IPS-15b (cell line): Measurements from ENCODE around the gene OXTR.

Experiments
- H3K27me3 ChIP-seq: one replicate; pipeline ENCODE4 v1.6.1; 2013; ENCODE audit warnings: low read length; ENCODE audit not compliant: control insufficient read depth, insufficient read depth
- H3K36me3 ChIP-seq: one replicate; pipeline ENCODE4 v1.6.1; 2013; ENCODE audit warnings: low read length; ENCODE audit not compliant: control insufficient read depth, insufficient read depth
- H3K4me1 ChIP-seq: one replicate; pipeline ENCODE4 v1.6.1; 2013; ENCODE audit warnings: mild to moderate bottlenecking, low read length; ENCODE audit not compliant: control insufficient read depth, insufficient read depth
- H3K4me3 ChIP-seq: one replicate; pipeline ENCODE4 v1.5.1; 2013; ENCODE audit warnings: low read depth, low read length
- H3K9ac ChIP-seq: one replicate; pipeline ENCODE4 v1.6.1; 2013; ENCODE audit warnings: low read depth, mild to moderate bottlenecking, low read length
- H3K9me3 ChIP-seq: one replicate; pipeline ENCODE4 v1.6.1; 2013; ENCODE audit warnings: mild to moderate bottlenecking, low read length; ENCODE audit not compliant: control insufficient read depth, insufficient read depth

OXTR gene

GRCh38 chr3:8737301-8737700, 32.1 kb downstream of the OXTR start:
- no peak overlapping the region for H3K4me3 ChIP-seq
- H3K36me3 ChIP-seq = no peaks in the 10 kb centered on the region
- H3K4me1 ChIP-seq = peaks cover 15% of the 10 kb centered on the region
- no peaks in the 10 kb centered on the region for H3K27me3 ChIP-seq
- H3K9me3 ChIP-seq = no peaks in the 10 kb centered on the region
- H3K9ac ChIP-seq = no peak overlapping the region

DNA sequence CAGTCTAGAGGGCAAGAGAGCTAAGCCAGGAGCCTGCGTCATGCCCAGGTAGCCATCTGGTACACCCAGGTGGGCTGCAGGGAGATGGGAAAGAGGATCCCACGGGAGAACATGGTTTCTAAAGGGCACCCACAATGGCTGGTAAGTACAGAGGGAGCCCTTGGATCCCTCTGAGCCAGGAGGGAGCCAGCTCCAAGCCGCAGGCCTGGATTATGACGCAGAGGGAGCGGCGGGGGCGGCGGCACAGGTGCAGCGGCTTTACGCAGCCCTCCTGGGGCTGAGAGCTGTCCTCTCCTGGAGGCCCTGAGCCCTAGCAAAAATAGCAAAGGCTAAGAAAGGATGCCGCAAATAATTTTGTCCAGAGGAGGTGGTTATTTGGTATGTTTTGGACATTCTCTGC, 33.0 kb downstream of the OXTR start:
- H3K4me3 ChIP-seq = no peak overlapping the region
- no peak overlapping the region for H3K9ac ChIP-seq
- H3K9me3 ChIP-seq = no peaks in the 10 kb centered on the region
- H3K27me3 ChIP-seq = no peaks in the 10 kb centered on the region
- peaks cover 9% of the 10 kb centered on the region for H3K4me1 ChIP-seq
- H3K36me3 ChIP-seq = no peaks in the 10 kb centered on the region

DNA sequence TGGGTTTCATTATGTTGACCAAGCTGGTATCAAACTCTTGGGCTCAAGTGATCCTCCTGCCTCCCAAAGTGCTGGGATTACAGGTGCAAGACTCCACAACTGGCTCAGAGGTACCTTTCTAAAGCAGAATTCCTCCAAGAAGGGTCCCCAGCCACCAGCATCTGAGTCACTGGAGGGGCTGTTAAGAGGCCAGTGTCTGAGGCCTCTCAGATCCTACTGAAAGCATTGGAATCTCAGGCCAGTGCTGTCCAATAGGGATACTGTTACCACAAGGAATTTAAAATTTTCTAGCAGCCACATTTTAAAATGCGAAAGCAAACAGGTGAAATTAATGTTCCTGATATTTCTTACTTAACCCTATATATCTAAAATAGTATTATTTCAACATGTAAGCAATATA, 34.5 kb downstream of the OXTR start:
- H3K9ac ChIP-seq = no peak overlapping the region
- H3K4me3 ChIP-seq = no peak overlapping the region

DNA sequence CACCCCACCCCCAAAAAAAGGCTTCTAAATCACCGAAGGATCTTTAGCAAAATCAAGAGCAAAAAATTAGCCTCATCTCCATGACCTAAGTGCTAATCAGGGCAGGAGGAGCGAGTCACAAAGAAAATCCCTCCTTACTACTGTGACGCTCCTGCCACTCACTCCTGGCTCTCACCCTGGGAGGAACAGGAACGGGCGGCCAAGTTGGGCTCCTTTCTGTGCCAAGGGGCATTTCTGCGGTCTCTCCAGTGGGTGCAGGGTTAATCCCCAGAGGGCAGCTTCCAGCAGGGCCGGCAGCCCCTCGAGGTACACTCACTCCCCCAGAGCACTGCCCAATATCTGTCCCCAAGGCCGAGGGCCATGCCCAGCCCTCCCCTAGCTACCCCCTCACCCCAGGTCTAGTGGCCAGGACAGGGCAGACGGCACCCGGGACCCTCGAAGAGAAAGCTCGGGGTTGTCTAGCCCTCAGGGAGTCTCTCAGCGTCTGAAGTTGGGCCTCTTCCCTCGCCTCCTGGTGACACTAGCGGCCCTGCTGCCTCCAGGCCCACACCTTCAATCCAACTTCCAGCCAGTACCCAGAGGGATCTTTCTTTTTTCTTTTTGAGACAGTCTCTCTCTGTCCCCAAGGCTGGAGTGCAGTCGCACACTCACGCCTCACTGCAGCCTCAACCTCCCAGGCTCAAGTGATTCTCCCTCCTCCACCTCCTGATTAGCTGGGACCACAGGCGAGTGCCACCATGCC, 35.1 kb downstream of the OXTR start:
- Histone ChIP-seq H3K4me3 (no peak overlapping the region), H3K9me3 (no peaks in the 10 kb centered on the region), H3K4me1 (peaks cover 3% of the 10 kb centered on the region), H3K9ac (no peak overlapping the region), H3K27me3 (peaks cover 3% of the 10 kb centered on the region), H3K36me3 (no peaks in the 10 kb centered on the region)

More for the DNA sequence above, 34.5 kb downstream of the OXTR start:
- Histone ChIP-seq H3K9me3 (no peaks in the 10 kb centered on the region), H3K4me1 (peaks cover 3% of the 10 kb centered on the region), H3K36me3 (no peaks in the 10 kb centered on the region), H3K27me3 (peaks cover 2% of the 10 kb centered on the region)

GRCh38 chr3:8733332-8734094, 35.9 kb downstream of the OXTR start, which contains the start of gene CAV3:
Gene CAV3 (plus strand): TSS chr3:8733802. CDS start chr3:8733877, 75 bp downstream.
- Histone ChIP-seq H3K27me3 (peaks cover 3% of the 10 kb centered on the region), H3K4me3 (no peak within 1 kb of the TSS), H3K4me1 (peaks cover 3% of the 10 kb centered on the region), H3K36me3 (no peaks in the 10 kb centered on the region), H3K9me3 (no peaks in the 10 kb centered on the region), H3K9ac (no peak within 1 kb of the TSS)

GRCh38 chr3:8732413-8732812, 37.0 kb downstream of the OXTR start:
- H3K9ac ChIP-seq = no peak overlapping the region
- peaks cover 3% of the 10 kb centered on the region for H3K4me1 ChIP-seq
- H3K36me3 ChIP-seq = no peaks in the 10 kb centered on the region
- H3K9me3 ChIP-seq = no peaks in the 10 kb centered on the region
- H3K27me3 ChIP-seq = peaks cover 3% of the 10 kb centered on the region
- H3K4me3 ChIP-seq = no peak overlapping the region

DNA sequence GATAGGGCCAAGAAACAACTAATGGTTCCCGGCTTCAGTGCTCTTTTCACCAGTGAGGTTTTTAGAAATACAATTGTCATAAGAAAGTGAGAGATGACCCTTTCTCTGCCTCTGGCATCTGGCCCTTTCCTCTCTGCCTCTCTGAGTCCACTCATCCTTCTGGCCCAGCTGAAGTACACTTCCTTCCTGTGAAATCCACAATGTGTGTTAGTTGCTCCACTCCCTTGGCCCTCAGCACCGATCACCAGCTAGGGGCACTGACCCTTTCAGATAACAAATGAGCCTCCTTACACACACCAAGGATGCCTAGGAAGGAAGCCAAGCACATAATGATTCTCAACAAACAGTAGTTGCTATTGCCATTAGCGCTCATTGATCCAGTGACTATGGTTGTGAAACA, 38.8 kb downstream of the OXTR start:
- H3K4me3 ChIP-seq = no peak overlapping the region
- no peaks in the 10 kb centered on the region for H3K36me3 ChIP-seq
- H3K9ac ChIP-seq = no peak overlapping the region
- peaks cover 3% of the 10 kb centered on the region for H3K27me3 ChIP-seq
- no peaks in the 10 kb centered on the region for H3K9me3 ChIP-seq
- H3K4me1 ChIP-seq = peaks cover 3% of the 10 kb centered on the region

DNA sequence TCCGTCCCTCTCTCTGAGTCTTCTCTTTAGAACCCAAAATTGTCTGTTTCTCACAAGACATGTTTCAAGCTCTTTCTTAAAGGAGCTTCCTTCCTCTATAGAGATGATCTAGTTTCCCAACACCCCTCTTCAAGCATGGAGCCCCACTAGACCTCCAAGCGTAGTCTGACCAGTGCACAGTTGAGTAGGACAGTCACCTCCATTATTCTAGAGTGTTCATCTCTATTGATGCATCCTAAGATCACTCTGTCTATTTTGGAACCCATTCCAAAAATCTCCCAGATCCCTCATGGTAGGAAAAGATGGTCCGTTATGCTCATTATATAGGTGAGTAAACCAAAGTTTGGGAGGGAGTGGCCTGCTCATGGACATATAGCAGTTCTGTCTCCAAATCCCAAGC, 39.9 kb downstream of the OXTR start:
- Histone ChIP-seq H3K4me3 (no peak overlapping the region), H3K27me3 (peaks cover 3% of the 10 kb centered on the region), H3K4me1 (peaks cover 3% of the 10 kb centered on the region), H3K9me3 (no peaks in the 10 kb centered on the region), H3K36me3 (no peaks in the 10 kb centered on the region), H3K9ac (no peak overlapping the region)

GRCh38 chr3:8727605-8728512, 41.6 kb downstream of the OXTR start:
- no peak overlapping the region for H3K9ac ChIP-seq
- H3K4me3 ChIP-seq = no peak overlapping the region
- H3K4me1 ChIP-seq = peaks cover 3% of the 10 kb centered on the region
- H3K36me3 ChIP-seq = no peaks in the 10 kb centered on the region
- no peaks in the 10 kb centered on the region for H3K9me3 ChIP-seq
- H3K27me3 ChIP-seq = peaks cover 3% of the 10 kb centered on the region

GRCh38 chr3:8724108-8724752, 45.2 kb downstream of the OXTR start:
- Histone ChIP-seq H3K4me1 (no peaks in the 10 kb centered on the region), H3K9me3 (no peaks in the 10 kb centered on the region), H3K9ac (no peak overlapping the region), H3K27me3 (no peaks in the 10 kb centered on the region), H3K36me3 (no peaks in the 10 kb centered on the region), H3K4me3 (no peak overlapping the region)

GRCh38 chr3:8723612-8724011, 45.8 kb downstream of the OXTR start:
- no peaks in the 10 kb centered on the region for H3K9me3 ChIP-seq
- no peaks in the 10 kb centered on the region for H3K36me3 ChIP-seq
- H3K9ac ChIP-seq = no peak overlapping the region
- no peaks in the 10 kb centered on the region for H3K4me1 ChIP-seq
- H3K27me3 ChIP-seq = no peaks in the 10 kb centered on the region
- no peak overlapping the region for H3K4me3 ChIP-seq
